Ovary (tissue), 1 donor: Measurements from ENCODE around the gene GTPBP10.

Experiments
- EP300 ChIP-seq: sonication (generic); formaldehyde crosslinking; IDR thresholded peaks from one replicate; pipeline ENCODE4 v1.6.1; 2017; ENCODE audit warnings: antibody characterized with exemption
- POLR2A ChIP-seq: fragments of 450-650 bp; IDR thresholded peaks from one replicate; pipeline ENCODE4 v1.6.1; 2017; ENCODE audit warnings: antibody characterized with exemption, mild to moderate bottlenecking, moderate library complexity

DNA sequence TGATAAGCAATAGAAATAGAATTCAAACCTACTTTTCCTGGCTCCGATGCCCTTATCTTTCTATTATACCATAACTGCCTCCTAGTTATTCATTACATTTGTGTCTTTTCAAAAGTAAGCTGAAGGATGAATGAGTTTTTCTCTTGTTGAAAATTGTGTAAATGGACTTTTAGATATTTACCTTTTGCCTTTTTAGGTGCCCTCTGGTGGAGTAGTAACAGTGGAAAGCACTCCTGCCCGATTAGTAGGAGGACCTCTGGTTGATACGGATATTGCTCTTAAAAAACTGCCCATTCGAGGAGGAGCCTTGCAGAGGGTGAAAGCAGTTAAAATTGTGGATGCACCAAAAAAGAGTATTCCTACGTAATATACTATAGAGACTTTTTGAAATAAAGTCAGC, 36.6 kb upstream of the GTPBP10 start:
- no peak for TF ChIP-seq EP300
- TF ChIP-seq POLR2A, result no peak
